SK-N-SH (cell line): ENCODE results near the gene PAX3. TPM values are rescaled to one million over a fixed set of nuclear protein-coding genes. Genes with fewer than 3 reads are reported as not detected.

Source experiments
- CTCF ChIA-PET: fragments of 300-600, 350-600 bp; formaldehyde crosslinking; extraction: SDS; loops from one replicate; lab custom pipeline; 2021; lab: Yijun Ruan, JAX
- POLR2A ChIA-PET: fragments of 350-600 bp; sonication (Branson Sonifier 250); formaldehyde crosslinking; extraction: SDS; loops from one replicate; lab custom pipeline; 2020; ENCODE audit warnings: antibody characterized with exemption, inconsistent platforms; lab: Yijun Ruan, JAX
- DNase-seq: peaks from one replicate; pipeline ENCODE4 v3.0.0; 2012
- H2AFZ ChIP-seq: fragments of 200-600 bp; sonication (generic); 2 replicates; pipeline ENCODE4 v1.8.1; 2016; ENCODE audit warnings: antibody characterized with exemption, mild to moderate bottlenecking, low read depth
- H3F3A ChIP-seq: fragments of 200-600 bp; sonication (generic); replicated peaks from 2 replicates; pipeline ENCODE3; 2016; ENCODE audit warnings: antibody characterized with exemption, mild to moderate bottlenecking; ENCODE audit not compliant: insufficient read depth
- H3K27ac ChIP-seq, 2 experiments: fragments of 200-500 bp in 1 of 2; fragments of 200-600 bp in 1 of 2; sonication (Bioruptor generic) in 1 of 2; sonication (generic), shearing (Covaris generic) in 1 of 2; 2 replicates each; pipeline versions ENCODE4 v1.5.1 to v1.6.1; 2014 to 2016; ENCODE audit warnings: low read depth in 2 of 2, inconsistent platforms in 1 of 2, low read length in 1 of 2, mild to moderate bottlenecking in 1 of 2, mixed read lengths in 1 of 2
- H3K27me3 ChIP-seq: fragments of 200-600 bp; sonication (generic), shearing (Covaris generic); 2 replicates; pipeline ENCODE4 v1.6.1; 2016; ENCODE audit warnings: mixed run types; ENCODE audit not compliant: insufficient read depth
- H3K36me3 ChIP-seq, 2 experiments: fragments of 200-500 bp in 1 of 2; fragments of 200-600 bp in 1 of 2; sonication (Bioruptor generic) in 1 of 2; sonication (generic) in 1 of 2; replicated peaks in 1 of 2; 2 replicates each; pipeline versions ENCODE3 to v1.5.1; 2014 to 2016; ENCODE audit warnings: low read length in 1 of 2, mild to moderate bottlenecking in 1 of 2; ENCODE audit not compliant: insufficient read depth in 2 of 2, control insufficient read depth in 1 of 2
- H3K4me1 ChIP-seq, 2 experiments: fragments of 200-500 bp in 1 of 2; fragments of 200-600 bp in 1 of 2; sonication (Bioruptor generic) in 1 of 2; sonication (generic), shearing (Covaris generic) in 1 of 2; 2 replicates each; pipeline versions ENCODE4 v1.5.1 to v1.6.1; 2014 to 2016; ENCODE audit warnings: low read depth in 1 of 2, low read length in 1 of 2, mixed run types in 1 of 2; ENCODE audit not compliant: insufficient read depth in 2 of 2, control insufficient read depth in 1 of 2
- H3K4me2 ChIP-seq: fragments of 200-600 bp; sonication (generic), shearing (Covaris generic); 2 replicates; pipeline ENCODE4 v1.6.1; 2017; ENCODE audit warnings: mixed run types
- H3K4me3 ChIP-seq, 2 experiments: fragments of 200-500 bp in 1 of 2; fragments of 200-600 bp in 1 of 2; sonication (Bioruptor generic) in 1 of 2; sonication (generic), shearing (Covaris generic) in 1 of 2; 2 replicates each; pipeline versions ENCODE4 v1.5.1 to v1.8.1; 2014 to 2016; ENCODE audit warnings: low read depth in 2 of 2, inconsistent platforms in 1 of 2, low read length in 1 of 2, mild to moderate bottlenecking in 1 of 2, mixed read lengths in 1 of 2, moderate library complexity in 1 of 2
- H3K79me2 ChIP-seq: fragments of 200-600 bp; sonication (generic); 2 replicates; pipeline ENCODE4 v1.8.1; 2017; ENCODE audit warnings: mild to moderate bottlenecking; ENCODE audit not compliant: insufficient read depth
- H3K9ac ChIP-seq: fragments of 200-600 bp; sonication (generic); 2 replicates; pipeline ENCODE4 v1.6.1; 2017; ENCODE audit warnings: mixed run types
- H3K9me2 ChIP-seq: fragments of 200-600 bp; sonication (generic); 2 replicates; pipeline ENCODE4 v1.6.1; 2017; ENCODE audit warnings: mixed run types
- H3K9me3 ChIP-seq: fragments of 200-600 bp; sonication (generic); 2 replicates; pipeline ENCODE4 v1.6.1; 2017; ENCODE audit warnings: mixed run types, mild to moderate bottlenecking, moderate library complexity
- H4K20me1 ChIP-seq: fragments of 200-600 bp; sonication (generic); 2 replicates; pipeline ENCODE4 v1.6.1; 2017; ENCODE audit warnings: mild to moderate bottlenecking, mixed run types; ENCODE audit not compliant: insufficient read depth
- ELF1 ChIP-seq: IDR thresholded peaks from 2 replicates; pipeline ENCODE4 v1.4.0; 2012
- FOSL2 ChIP-seq: IDR thresholded peaks from 2 replicates; pipeline ENCODE4 v1.4.0; 2012; ENCODE audit warnings: low read depth, mild to moderate bottlenecking, moderate library complexity, borderline replicate concordance
- FOXJ3 ChIP-seq: sonication (generic); formaldehyde crosslinking; IDR thresholded peaks from 2 replicates; pipeline ENCODE4 v1.5.1; 2020; ENCODE audit warnings: mild to moderate bottlenecking, missing genetic modification reagents
- FOXM1 ChIP-seq: IDR thresholded peaks from 2 replicates; pipeline ENCODE4 v1.4.0; 2012; ENCODE audit warnings: low read depth, mild to moderate bottlenecking
- JUND ChIP-seq: IDR thresholded peaks from 2 replicates; pipeline ENCODE4 v1.4.0; 2012
- NFIC ChIP-seq: IDR thresholded peaks from 2 replicates; pipeline ENCODE4 v1.4.0; 2012; ENCODE audit warnings: borderline replicate concordance
- RAD21 ChIP-seq: IDR thresholded peaks from 2 replicates; pipeline ENCODE4 v1.6.1; 2012; ENCODE audit warnings: mild to moderate bottlenecking, low read length
- RFX5 ChIP-seq: IDR thresholded peaks from 2 replicates; pipeline ENCODE4 v1.6.1; 2012; ENCODE audit warnings: mild to moderate bottlenecking, improper control_type of control experiment, low read length
- RXRA ChIP-seq: IDR thresholded peaks from 2 replicates; pipeline ENCODE4 v1.4.0; 2012; ENCODE audit warnings: low read depth, mild to moderate bottlenecking, borderline replicate concordance
- TAF1 ChIP-seq: IDR thresholded peaks from 2 replicates; pipeline ENCODE4 v1.6.1; 2012; ENCODE audit warnings: low read depth, mild to moderate bottlenecking, low read length, moderate library complexity, borderline replicate concordance
- YY1 ChIP-seq: IDR thresholded peaks from 2 replicates; pipeline ENCODE4 v1.4.0; 2012; ENCODE audit warnings: low read depth, mild to moderate bottlenecking
- WGBS: methylation state at CpG from one replicate; pipeline ENCODE4 v1.1.6; 2017; ENCODE audit warnings: low lambda C conversion rate; 5-methylcytosine and 5-hydroxymethylcytosine counted together
- polyA plus RNA-seq, 3 experiments: library from polyadenylated mRNA; depleted of rRNA; stranded (reverse); fragments of >200 nt; gene quantifications; 2 replicates each; pipeline ENCODE4 v1.2.3, GENCODE V29; 2012
- TF ChIP-seq, protein P1 (sequence below): IDR thresholded peaks from 2 replicates; pipeline ENCODE4 v1.4.0; 2012; ENCODE audit warnings: low read depth, borderline replicate concordance
- TF ChIP-seq, protein P2 (sequence below): fragments of 150-350 bp; IDR thresholded peaks from 2 replicates; pipeline ENCODE4 v1.6.1; 2017; ENCODE audit warnings: antibody characterized with exemption, low read length, low read depth, borderline replicate concordance
- TF ChIP-seq, protein P3 (sequence below): fragments of 200-600 bp; sonication (generic); IDR thresholded peaks from 2 replicates; pipeline ENCODE4 v1.6.1; 2017; ENCODE audit warnings: antibody characterized with exemption, mild to moderate bottlenecking, moderate library complexity
- TF ChIP-seq, protein P4 (sequence below): fragments of 150-350 bp; IDR thresholded peaks from 2 replicates; pipeline ENCODE4 v1.6.1; 2016; ENCODE audit warnings: mild to moderate bottlenecking, low read depth, low read length
- TF ChIP-seq, protein P5 (sequence below): IDR thresholded peaks from 2 replicates; pipeline ENCODE4 v1.4.0; 2012; ENCODE audit warnings: low read depth
- TF ChIP-seq, protein P6 (sequence below): IDR thresholded peaks from 2 replicates; pipeline ENCODE4; 2012

PAX3 gene
- polyA plus RNA-seq, 1 of the 3 experiments (the other 2 are of a cell fraction), result not detected

DNA sequence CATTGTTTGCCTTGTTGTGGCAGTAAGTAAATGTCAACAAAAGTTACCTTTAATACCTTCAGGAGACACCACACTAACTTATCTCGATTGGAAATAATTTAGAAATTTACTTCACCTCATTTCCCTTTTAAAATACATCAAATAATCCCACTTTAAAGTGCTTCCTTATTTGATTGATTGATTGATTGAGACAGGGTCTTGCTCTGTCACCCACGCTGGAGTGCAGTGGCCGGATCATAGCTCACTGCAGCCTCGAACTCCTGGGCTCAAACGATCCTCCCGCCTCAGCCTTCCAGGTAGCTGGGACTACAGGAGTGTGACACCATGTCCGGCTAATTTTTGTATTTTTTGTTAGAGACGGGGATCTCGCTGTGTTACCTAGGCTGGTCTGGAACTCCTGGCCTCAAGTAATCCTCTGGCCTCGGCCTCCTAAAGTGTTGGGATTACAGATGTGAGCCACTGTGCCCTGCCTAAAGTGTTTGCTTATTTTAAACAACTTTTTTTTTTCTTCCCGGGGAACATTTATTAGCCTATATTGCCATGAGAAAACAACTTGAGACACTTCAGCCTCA lies 12.0 kb upstream of the PAX3 start (continued):
- TF ChIP-seq FOXJ3 (CRISPR knock-in tag) (no peak), ELF1 (no peak)
- TF ChIP-seq, protein P1, sequence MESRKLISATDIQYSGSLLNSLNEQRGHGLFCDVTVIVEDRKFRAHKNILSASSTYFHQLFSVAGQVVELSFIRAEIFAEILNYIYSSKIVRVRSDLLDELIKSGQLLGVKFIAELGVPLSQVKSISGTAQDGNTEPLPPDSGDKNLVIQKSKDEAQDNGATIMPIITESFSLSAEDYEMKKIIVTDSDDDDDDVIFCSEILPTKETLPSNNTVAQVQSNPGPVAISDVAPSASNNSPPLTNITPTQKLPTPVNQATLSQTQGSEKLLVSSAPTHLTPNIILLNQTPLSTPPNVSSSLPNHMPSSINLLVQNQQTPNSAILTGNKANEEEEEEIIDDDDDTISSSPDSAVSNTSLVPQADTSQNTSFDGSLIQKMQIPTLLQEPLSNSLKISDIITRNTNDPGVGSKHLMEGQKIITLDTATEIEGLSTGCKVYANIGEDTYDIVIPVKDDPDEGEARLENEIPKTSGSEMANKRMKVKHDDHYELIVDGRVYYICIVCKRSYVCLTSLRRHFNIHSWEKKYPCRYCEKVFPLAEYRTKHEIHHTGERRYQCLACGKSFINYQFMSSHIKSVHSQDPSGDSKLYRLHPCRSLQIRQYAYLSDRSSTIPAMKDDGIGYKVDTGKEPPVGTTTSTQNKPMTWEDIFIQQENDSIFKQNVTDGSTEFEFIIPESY, result no peak
- TF ChIP-seq, all 33 proteins: peak for 0

DNA sequence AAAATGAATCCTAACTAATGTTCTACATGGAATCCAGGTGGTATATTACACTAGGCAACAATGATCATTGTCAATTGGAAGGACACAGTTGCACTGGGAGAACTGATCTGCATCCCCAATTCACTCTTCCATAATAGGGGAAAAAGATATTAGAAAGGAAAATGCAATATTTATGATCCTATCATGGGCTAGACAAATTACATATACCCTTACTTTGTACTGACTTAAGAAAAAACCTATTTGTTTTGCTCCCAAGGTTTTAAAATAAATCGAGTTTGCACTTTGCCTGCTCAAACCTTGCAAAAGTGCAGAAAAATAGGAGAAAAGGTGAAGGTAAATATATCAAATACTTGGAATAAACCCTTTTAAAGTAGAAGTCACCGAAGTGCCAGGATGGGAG lies 11.0 kb upstream of the PAX3 start:
- TF ChIP-seq, protein P2, sequence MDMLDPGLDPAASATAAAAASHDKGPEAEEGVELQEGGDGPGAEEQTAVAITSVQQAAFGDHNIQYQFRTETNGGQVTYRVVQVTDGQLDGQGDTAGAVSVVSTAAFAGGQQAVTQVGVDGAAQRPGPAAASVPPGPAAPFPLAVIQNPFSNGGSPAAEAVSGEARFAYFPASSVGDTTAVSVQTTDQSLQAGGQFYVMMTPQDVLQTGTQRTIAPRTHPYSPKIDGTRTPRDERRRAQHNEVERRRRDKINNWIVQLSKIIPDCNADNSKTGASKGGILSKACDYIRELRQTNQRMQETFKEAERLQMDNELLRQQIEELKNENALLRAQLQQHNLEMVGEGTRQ, result no peak
- TF ChIP-seq, protein P3, sequence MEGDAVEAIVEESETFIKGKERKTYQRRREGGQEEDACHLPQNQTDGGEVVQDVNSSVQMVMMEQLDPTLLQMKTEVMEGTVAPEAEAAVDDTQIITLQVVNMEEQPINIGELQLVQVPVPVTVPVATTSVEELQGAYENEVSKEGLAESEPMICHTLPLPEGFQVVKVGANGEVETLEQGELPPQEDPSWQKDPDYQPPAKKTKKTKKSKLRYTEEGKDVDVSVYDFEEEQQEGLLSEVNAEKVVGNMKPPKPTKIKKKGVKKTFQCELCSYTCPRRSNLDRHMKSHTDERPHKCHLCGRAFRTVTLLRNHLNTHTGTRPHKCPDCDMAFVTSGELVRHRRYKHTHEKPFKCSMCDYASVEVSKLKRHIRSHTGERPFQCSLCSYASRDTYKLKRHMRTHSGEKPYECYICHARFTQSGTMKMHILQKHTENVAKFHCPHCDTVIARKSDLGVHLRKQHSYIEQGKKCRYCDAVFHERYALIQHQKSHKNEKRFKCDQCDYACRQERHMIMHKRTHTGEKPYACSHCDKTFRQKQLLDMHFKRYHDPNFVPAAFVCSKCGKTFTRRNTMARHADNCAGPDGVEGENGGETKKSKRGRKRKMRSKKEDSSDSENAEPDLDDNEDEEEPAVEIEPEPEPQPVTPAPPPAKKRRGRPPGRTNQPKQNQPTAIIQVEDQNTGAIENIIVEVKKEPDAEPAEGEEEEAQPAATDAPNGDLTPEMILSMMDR, result no peak
- no peak for TF ChIP-seq FOSL2
- TF ChIP-seq YY1, result no peak
- TF ChIP-seq RXRA, result no peak
- TF ChIP-seq, protein P4, sequence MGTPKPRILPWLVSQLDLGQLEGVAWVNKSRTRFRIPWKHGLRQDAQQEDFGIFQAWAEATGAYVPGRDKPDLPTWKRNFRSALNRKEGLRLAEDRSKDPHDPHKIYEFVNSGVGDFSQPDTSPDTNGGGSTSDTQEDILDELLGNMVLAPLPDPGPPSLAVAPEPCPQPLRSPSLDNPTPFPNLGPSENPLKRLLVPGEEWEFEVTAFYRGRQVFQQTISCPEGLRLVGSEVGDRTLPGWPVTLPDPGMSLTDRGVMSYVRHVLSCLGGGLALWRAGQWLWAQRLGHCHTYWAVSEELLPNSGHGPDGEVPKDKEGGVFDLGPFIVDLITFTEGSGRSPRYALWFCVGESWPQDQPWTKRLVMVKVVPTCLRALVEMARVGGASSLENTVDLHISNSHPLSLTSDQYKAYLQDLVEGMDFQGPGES, result no peak
- no peak for TF ChIP-seq JUND
- TF ChIP-seq FOXJ3 (CRISPR knock-in tag), result no peak
- TF ChIP-seq, protein P5, sequence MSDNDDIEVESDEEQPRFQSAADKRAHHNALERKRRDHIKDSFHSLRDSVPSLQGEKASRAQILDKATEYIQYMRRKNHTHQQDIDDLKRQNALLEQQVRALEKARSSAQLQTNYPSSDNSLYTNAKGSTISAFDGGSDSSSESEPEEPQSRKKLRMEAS, result no peak
- TF ChIP-seq RFX5, result no peak
- TF ChIP-seq NFIC, result no peak
- no peak for TF ChIP-seq FOXM1
- TF ChIP-seq, protein P6, sequence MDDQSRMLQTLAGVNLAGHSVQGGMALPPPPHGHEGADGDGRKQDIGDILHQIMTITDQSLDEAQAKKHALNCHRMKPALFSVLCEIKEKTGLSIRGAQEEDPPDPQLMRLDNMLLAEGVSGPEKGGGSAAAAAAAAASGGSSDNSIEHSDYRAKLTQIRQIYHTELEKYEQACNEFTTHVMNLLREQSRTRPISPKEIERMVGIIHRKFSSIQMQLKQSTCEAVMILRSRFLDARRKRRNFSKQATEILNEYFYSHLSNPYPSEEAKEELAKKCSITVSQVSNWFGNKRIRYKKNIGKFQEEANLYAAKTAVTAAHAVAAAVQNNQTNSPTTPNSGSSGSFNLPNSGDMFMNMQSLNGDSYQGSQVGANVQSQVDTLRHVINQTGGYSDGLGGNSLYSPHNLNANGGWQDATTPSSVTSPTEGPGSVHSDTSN, result no peak
- TF ChIP-seq TAF1, result no peak
- TF ChIP-seq RAD21, result no peak
- H3F3A ChIP-seq, result no peaks in the 10 kb centered on the region
- WGBS, result 2% methylated on average over 2 of the region's 2 CpGs
- no peaks in the 10 kb centered on the region; the same call in 1 of the 2 replicates for H4K20me1 ChIP-seq
- no peak overlapping the region for H3K9ac ChIP-seq
- no peaks in the 10 kb centered on the region for H3K9me3 ChIP-seq
- H3K27ac ChIP-seq, result no peak overlapping the region
- H3K9me2 ChIP-seq, result no peaks in the 10 kb centered on the region
- ChIA-PET POLR2A (no interaction called here), CTCF (interaction anchor here (0.6 to 2.8 kb wide), 2 partner anchors 8 to 252 kb away, joined by 3 to 13 read pairs; no protein-coding TSS in a partner anchor)
- peaks cover 9 to 11% of the 10 kb centered on the region in 2 experiments; a peak in 3 of 4 replicates for H3K4me1 ChIP-seq
- no peak overlapping the region for H3K4me3 ChIP-seq
- H3K27me3 ChIP-seq, result peaks cover 94% of the 10 kb centered on the region
- H2AFZ ChIP-seq, result no peak overlapping the region
- DNase-seq, result no peak
- H3K79me2 ChIP-seq, result no peaks in the 10 kb centered on the region
- no peak overlapping the region for H3K4me2 ChIP-seq
- H3K36me3 ChIP-seq, result no peaks in the 10 kb centered on the region
